ENCODE results near the gene VSIG2.
A peak's percentile ranks its signal among the peaks of the same experiment; 100 is the strongest.

VSIG2 gene

GRCh38 chr11:124748481-124749343, 3.3 kb downstream of the VSIG2 start:
- peak; percentile 23 for DNase-seq (ENCODE audit: low spot score)
- in situ Hi-C loops (cut with MboI; ENCODE audit: low pct_unique_long_range_greater_than_20kb, low sequenced_read_pairs, unreplicated experiment): no loop called here
- TF ChIP-seq, protein P1, sequence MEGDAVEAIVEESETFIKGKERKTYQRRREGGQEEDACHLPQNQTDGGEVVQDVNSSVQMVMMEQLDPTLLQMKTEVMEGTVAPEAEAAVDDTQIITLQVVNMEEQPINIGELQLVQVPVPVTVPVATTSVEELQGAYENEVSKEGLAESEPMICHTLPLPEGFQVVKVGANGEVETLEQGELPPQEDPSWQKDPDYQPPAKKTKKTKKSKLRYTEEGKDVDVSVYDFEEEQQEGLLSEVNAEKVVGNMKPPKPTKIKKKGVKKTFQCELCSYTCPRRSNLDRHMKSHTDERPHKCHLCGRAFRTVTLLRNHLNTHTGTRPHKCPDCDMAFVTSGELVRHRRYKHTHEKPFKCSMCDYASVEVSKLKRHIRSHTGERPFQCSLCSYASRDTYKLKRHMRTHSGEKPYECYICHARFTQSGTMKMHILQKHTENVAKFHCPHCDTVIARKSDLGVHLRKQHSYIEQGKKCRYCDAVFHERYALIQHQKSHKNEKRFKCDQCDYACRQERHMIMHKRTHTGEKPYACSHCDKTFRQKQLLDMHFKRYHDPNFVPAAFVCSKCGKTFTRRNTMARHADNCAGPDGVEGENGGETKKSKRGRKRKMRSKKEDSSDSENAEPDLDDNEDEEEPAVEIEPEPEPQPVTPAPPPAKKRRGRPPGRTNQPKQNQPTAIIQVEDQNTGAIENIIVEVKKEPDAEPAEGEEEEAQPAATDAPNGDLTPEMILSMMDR (IDR thresholded peaks at IDR 0.05; ENCODE audit: extremely low read depth, insufficient read depth, missing control alignments): no peak

DNA sequence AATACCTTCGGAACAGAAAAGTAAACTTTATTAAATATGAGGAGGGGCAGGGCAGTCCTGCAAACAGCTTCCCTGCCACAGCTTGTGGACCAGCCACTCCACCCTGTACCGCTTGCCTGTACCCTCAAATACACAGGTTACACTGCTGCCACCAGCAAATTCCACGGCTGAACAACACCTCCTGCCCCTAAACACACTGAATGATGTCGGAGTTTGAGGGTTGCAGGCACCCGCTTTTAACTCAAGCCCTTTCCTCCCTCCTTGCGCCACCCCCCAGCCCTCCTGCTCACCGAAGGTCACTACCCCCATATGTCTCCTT, 4.0 kb downstream of the VSIG2 start:
- in situ Hi-C loops (cut with MboI; ENCODE audit: low pct_unique_long_range_greater_than_20kb, low sequenced_read_pairs, unreplicated experiment): no loop called here
- TF ChIP-seq, protein P1 (IDR thresholded peaks at IDR 0.05; ENCODE audit: extremely low read depth, insufficient read depth, missing control alignments): no peak
- peak; percentile 17 for DNase-seq (ENCODE audit: low spot score)

DNA sequence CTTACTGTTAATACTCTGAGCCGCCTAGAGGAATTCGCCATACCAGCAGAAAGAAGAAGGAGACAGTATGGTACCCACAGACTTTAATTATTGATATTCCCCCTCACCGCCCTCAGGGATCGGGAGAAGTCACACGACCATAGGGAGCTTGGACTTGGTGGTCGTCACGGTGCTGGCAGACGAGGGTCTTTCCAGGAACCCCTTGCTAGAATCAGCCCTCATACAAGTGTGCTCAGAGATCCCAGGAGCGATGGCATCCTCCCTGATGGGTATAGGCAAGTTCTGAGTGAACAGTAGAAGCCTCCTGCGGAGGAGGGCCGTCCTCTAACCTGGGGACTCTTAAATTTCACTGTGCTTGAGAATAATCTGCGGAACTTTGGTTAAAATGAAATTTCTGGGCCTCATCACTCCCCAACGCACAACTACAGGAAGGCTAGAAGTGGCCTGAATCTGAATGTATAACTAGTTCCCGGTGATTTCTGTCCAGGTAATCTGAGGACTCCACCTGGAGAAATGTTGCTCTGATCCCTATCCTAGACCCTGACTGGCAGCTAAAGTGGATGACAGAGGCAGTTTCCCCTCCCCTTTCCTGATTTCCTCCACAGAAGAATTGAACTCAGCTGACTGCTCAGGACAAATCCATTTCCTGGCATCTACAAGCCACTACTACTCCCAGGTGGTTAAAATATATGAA, 4.5 kb downstream of the VSIG2 start:
- TF ChIP-seq, protein P1 (IDR thresholded peaks at IDR 0.05; ENCODE audit: extremely low read depth, insufficient read depth, missing control alignments): no peak

DNA sequence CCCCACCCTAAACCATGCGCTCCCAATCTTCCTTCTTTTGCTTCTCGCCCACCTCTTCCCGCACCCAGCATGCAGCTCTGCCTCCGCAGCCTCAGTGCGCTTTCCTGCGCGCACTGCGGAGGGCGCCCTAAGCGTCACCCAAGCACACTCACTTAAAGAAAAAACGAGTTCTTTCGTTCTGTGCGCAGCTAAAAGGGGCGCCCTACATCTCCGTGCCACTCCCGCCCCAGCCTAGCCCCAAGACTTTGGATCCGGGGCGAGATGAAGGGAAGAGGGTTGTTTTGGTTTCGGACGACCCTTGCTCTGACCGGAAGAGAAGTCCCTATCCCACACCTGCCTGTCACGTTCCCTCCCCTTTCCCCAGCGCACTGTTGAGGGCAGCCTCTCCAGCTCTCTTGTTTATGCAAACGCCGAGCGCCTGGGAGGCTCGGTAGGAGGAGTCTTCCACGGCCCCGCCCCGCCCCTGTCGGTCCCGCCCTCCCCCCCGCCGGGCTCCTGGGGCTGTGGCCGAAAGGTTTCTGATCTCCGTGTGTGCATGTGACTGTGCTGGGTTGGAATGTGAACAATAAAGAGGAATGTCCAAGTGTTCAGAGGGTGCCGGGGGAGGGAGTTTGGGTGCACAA, 5.3 kb downstream of the VSIG2 start:
- TF ChIP-seq, protein P1 (IDR thresholded peaks at IDR 0.05; ENCODE audit: extremely low read depth, insufficient read depth, missing control alignments): peak; percentile 91
- in situ Hi-C loops (cut with MboI; ENCODE audit: low pct_unique_long_range_greater_than_20kb, low sequenced_read_pairs, unreplicated experiment): no loop called here
- DNase-seq (ENCODE audit: low spot score): peak; percentile 95

More for the DNA sequence above, 4.5 kb downstream of the VSIG2 start:
- in situ Hi-C loops (cut with MboI; ENCODE audit: low pct_unique_long_range_greater_than_20kb, low sequenced_read_pairs, unreplicated experiment): no loop called here
- DNase-seq (ENCODE audit: low spot score): peak; percentile 16

- in situ Hi-C loops (cut with MboI; ENCODE audit: low pct_unique_long_range_greater_than_20kb, low sequenced_read_pairs, unreplicated experiment): no loop called here
- TF ChIP-seq, protein P1 (IDR thresholded peaks at IDR 0.05; ENCODE audit: extremely low read depth, insufficient read depth, missing control alignments): peak; percentile 53
- DNase-seq (ENCODE audit: low spot score): peak; percentile 77
These were observed 6.0 kb downstream of the VSIG2 start for GRCh38 chr11:124745835-124746620.

- peak; percentile 16 for DNase-seq (ENCODE audit: low spot score)
- in situ Hi-C loops (cut with MboI; ENCODE audit: low pct_unique_long_range_greater_than_20kb, low sequenced_read_pairs, unreplicated experiment): no loop called here
- TF ChIP-seq, protein P1 (IDR thresholded peaks at IDR 0.05; ENCODE audit: extremely low read depth, insufficient read depth, missing control alignments): no peak
These were observed 6.7 kb downstream of the VSIG2 start for GRCh38 chr11:124745270-124745834.
